Right hindlimb (tissue), 1 donor: ENCODE results near the gene HVCN1.
"Not testable (repeated sequence)": the region's sequence is repeated elsewhere in the genome, so short reads cannot be mapped to it uniquely, and the experiment has no call there.

ENCODE experiments used
- DNase-seq: peaks from one replicate; pipeline ENCODE4 v3.0.0-alpha.2; 2018

The HVCN1 gene

GRCh38 chr12:110661337-110661972, 27.5 kb downstream of the HVCN1 start:
- DNase-seq: no peak

DNA sequence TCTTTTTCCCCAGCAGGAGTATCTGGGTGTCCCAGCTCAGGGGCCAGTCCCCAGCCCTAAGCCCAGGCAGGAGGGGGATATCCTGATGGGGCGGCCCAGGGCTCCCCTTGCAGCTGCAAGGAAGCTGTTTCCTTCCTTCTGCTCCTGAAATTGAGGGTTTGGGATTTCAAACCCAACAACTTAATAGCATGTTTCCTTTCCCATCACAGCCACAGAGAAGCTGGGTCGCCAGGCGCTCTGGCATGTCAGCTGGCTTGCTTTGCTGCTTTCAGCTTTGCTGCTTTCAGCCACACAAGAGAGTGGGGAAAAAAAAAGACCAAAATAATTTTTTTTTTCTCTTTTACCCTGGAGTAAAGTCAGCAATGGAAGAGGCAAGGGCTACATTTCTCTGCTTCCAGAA, 30.0 kb downstream of the HVCN1 start:
- DNase-seq: peak; percentile 56

DNA sequence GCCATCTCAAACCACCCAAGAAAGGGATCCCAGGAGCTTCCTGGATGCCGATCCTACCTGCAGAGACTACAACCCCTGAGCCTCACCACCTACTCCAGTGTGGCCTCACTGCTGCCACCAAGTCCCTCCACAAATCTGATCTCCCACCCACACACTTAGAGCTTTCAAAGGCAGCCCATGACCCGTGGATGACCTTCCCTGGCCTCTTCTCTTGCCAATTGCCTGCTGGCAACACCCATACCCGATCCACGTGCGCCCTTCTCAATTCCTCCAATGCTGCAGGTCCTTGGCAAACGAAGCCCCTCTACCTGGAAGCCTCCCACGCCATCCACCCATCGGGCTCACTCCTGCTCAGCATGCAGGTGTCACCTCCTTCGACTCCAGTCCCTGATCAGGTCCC, 30.7 kb downstream of the HVCN1 start:
- DNase-seq: no peak

GRCh38 chr12:110657747-110658146, 31.2 kb downstream of the HVCN1 start:
- DNase-seq: no peak

GRCh38 chr12:110656071-110656655, 32.8 kb downstream of the HVCN1 start:
- DNase-seq: no peak

GRCh38 chr12:110654238-110654637, 34.7 kb downstream of the HVCN1 start:
- DNase-seq: not testable (repeated sequence)

DNA sequence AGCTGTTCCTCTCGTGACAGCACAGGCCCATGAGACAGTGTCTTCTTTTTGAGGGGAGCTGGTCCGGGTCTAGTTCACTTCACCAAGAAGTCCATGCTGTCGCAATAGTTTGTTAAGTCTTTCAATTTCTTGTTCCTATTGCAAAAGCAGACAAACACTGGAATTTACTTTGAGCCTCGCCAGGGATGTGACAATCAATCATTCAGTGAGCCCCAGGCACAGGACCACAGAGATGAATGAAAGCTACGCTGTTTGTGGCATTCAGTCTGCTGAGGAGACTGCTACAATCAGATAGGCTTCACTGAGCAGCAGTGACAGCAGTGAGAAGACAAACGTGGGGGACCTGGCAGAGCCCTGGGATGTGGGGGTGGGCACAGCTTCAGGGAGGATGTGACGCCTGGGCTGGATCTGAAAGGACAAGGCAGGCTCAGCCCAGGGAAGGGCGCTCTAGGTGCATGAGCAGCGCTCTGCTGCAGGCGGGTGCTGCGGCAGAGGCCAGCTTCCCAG, 39.5 kb downstream of the HVCN1 start:
- DNase-seq: no peak

DNA sequence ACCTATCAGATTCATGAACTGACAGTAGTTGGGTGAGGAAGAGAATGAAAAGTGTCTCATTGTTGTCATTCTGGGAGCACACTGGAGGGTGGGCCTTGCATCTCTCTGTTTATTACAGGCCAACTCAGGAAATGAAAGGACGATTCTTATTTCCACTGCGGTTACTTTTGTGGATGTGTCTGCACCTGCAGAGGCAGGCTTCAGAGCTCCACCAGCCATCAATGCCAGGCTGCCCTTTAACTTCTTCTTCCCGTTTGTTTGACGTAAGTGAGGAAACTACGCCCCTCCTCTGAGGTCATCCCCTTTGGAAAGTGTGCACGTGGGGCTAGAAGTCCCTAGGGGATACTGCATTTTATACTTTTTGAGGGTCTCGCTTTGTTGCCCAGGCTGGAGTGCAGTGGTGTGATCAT, 41.3 kb downstream of the HVCN1 start:
- no peak for DNase-seq

GRCh38 chr12:110641521-110641920, 47.4 kb downstream of the HVCN1 start:
- peak; percentile 37 for DNase-seq

- DNase-seq: no peak
These were observed 48.5 kb downstream of the HVCN1 start for GRCh38 chr12:110640275-110641025.

- no peak for DNase-seq
These were observed 49.4 kb downstream of the HVCN1 start for GRCh38 chr12:110639336-110640141.

DNA sequence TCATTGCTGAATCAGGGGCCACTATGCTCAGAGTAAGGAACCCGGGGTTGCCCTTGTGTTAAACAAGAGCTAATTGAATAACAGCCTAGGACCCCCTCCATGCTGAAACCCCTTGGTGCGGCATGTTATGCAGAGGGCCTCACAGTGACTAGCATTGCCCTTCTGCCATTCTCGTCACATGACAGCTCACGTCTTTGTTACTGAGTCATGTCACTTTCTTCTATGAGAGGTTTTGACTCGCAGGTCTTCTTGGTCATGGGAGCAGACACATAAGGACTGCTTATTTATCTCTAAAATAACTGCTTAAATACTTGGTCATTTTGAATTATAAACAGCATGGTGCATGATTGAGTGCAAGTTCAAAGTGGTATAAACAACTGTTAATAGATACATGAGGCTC, 50.1 kb downstream of the HVCN1 start:
- no peak for DNase-seq

DNA sequence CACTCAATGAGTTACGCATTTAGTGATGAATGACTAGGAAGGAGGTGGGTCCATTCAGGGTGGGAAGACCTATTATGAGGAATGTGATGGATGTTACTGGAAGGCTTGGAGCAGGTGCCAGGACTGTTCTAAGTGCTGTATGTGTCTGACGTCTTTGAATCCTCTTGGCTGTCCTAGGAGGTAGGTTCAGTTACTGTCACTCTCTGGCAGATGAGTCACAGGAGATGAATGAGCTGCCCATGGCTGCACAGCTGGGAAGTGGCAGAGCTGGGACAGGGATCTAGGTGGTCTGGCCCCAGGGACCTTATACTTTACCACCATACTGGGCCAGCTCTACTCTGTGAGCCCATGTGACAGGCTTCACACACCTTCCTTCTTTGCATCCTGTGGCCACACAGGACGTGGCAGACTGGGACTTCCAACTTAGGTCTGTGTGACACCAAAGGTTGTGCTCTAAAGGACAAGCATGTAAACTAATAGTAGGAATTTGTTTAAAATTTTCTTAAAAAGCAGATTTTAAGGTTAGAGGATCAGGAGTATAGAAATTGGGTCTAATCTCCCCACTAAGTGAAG, 51.0 kb downstream of the HVCN1 start:
- no peak for DNase-seq

GRCh38 chr12:110636516-110636915, 52.4 kb downstream of the HVCN1 start:
- DNase-seq: no peak

- DNase-seq: no peak
These were observed 53.9 kb downstream of the HVCN1 start for GRCh38 chr12:110635055-110635454.

GRCh38 chr12:110627500-110628195, 61.3 kb downstream of the HVCN1 start:
- DNase-seq: no peak

DNA sequence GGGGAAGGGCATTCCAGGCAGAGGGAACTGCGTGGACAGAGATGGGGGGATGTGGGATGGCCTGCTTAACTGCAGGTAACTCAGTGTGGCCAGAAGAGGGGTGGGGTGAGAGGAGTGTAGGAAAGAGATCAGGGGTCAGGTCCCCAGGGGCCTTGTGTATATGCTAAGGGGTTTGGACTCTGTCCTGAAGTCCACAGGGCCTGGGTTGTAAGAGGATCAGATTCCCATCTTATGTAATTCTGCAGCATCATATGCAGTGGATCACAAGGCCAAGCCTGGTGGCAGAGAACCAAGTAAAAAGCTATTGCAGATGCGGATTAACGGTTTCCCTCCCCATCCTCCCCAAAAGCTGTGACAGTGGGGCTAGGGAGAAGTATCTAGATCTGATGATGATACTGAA, 66.3 kb downstream of the HVCN1 start:
- no peak for DNase-seq

DNA sequence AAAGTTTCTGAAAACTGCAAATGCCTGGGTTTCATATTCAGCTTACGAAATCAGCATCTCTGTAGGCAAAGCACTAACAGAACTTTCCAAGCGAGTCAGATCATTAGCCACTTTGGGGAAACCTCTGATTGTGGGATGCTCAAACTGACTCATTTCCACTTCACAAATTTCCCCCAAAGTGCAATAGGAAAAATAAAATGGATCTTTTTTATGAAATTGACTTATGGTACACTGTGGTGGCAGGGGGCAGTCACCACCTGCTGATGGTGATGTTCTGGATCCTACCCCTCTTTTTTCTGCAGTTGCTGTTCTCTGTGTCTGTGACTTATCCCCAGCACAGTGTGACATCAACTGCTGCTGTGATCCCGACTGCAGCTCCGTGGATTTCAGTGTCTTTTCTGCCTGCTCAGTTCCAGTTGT, 69.4 kb downstream of the HVCN1 start:
- DNase-seq: no peak

DNA sequence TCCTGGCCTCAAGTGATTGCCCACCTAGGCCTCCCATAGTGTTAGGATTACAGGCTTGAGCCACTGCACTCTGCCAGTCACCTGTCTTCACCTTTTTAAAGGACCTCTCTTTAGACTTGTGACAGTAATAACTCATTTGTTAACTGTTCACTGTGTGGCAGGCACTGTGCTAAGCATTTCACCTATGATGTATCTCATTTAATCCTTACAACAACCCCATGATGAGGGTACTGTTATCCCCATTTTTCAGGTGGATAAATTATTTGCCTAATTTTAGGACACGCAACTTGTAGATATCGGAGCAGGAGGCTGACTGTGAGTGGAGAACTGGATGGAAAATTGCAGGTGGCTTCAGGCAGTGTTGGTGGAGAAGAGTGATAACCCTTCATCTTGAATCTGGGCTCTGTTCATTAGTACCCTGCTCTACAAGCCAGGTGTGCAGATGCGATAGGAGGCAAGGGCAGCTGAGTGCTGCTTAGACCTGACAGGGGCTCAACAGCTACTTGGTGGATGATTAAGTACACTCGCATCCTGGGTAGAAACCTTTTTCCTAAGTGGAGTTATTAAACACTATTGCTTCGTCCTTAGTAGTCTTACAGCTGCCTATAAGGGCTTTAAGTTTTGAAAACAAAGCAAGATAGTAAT, 72.3 kb downstream of the HVCN1 start:
- no peak for DNase-seq

GRCh38 chr12:110615171-110615570, 73.7 kb downstream of the HVCN1 start:
- DNase-seq: no peak
